ENCODE measurements around the gene INPP5D.

Gene INPP5D

GRCh38 chr2:233083782-233084181 lies 23.6 kb downstream of the INPP5D start:
- TF ChIP-seq GATA2 (IDR thresholded peaks at IDR 0.05; ENCODE audit: low read depth, low read length): no peak

GRCh38 chr2:233084488-233084887 lies 24.3 kb downstream of the INPP5D start:
- TF ChIP-seq GATA3 (IDR thresholded peaks at IDR 0.05; ENCODE audit: low read depth, low read length) (no peak), GATA2 (IDR thresholded peaks at IDR 0.05; ENCODE audit: low read depth, low read length) (no peak)

- TF ChIP-seq GATA3 (IDR thresholded peaks at IDR 0.05; ENCODE audit: low read depth, low read length) (no peak), GATA2 (IDR thresholded peaks at IDR 0.05; ENCODE audit: low read depth, low read length) (no peak)
These were observed 25.1 kb downstream of the INPP5D start for GRCh38 chr2:233085037-233085838.

GRCh38 chr2:233085839-233086150 lies 25.7 kb downstream of the INPP5D start:
- TF ChIP-seq GATA2 (IDR thresholded peaks at IDR 0.05; ENCODE audit: low read depth, low read length): no peak
- TF ChIP-seq GATA3 (IDR thresholded peaks at IDR 0.05; ENCODE audit: low read depth, low read length): no peak

- TF ChIP-seq GATA3 (IDR thresholded peaks at IDR 0.05; ENCODE audit: low read depth, low read length): no peak
- TF ChIP-seq GATA2 (IDR thresholded peaks at IDR 0.05; ENCODE audit: low read depth, low read length): no peak
These were observed 27.6 kb downstream of the INPP5D start for GRCh38 chr2:233087713-233088112.

- TF ChIP-seq GATA2 (IDR thresholded peaks at IDR 0.05; ENCODE audit: low read depth, low read length) (no peak), GATA3 (IDR thresholded peaks at IDR 0.05; ENCODE audit: low read depth, low read length) (no peak)
These were observed 28.8 kb downstream of the INPP5D start for GRCh38 chr2:233088972-233089345.

- TF ChIP-seq GATA3 (IDR thresholded peaks at IDR 0.05; ENCODE audit: low read depth, low read length) (no peak), GATA2 (IDR thresholded peaks at IDR 0.05; ENCODE audit: low read depth, low read length) (no peak)
These were observed 29.7 kb downstream of the INPP5D start for GRCh38 chr2:233089851-233090250.

- TF ChIP-seq GATA3 (IDR thresholded peaks at IDR 0.05; ENCODE audit: low read depth, low read length) (no peak), GATA2 (IDR thresholded peaks at IDR 0.05; ENCODE audit: low read depth, low read length) (no peak)
These were observed 30.7 kb downstream of the INPP5D start for GRCh38 chr2:233090879-233091278.

- TF ChIP-seq GATA2 (IDR thresholded peaks at IDR 0.05; ENCODE audit: low read depth, low read length) (no peak), GATA3 (IDR thresholded peaks at IDR 0.05; ENCODE audit: low read depth, low read length) (no peak)
These were observed 31.6 kb downstream of the INPP5D start for GRCh38 chr2:233091595-233092375.

GRCh38 chr2:233092432-233093165 lies 32.5 kb downstream of the INPP5D start:
- TF ChIP-seq GATA3 (IDR thresholded peaks at IDR 0.05; ENCODE audit: low read depth, low read length) (no peak), GATA2 (IDR thresholded peaks at IDR 0.05; ENCODE audit: low read depth, low read length) (no peak)

- TF ChIP-seq GATA2 (IDR thresholded peaks at IDR 0.05; ENCODE audit: low read depth, low read length) (no peak), GATA3 (IDR thresholded peaks at IDR 0.05; ENCODE audit: low read depth, low read length) (no peak)
These were observed 33.0 kb downstream of the INPP5D start for GRCh38 chr2:233093166-233093448.

- TF ChIP-seq GATA2 (IDR thresholded peaks at IDR 0.05; ENCODE audit: low read depth, low read length): no peak
- TF ChIP-seq GATA3 (IDR thresholded peaks at IDR 0.05; ENCODE audit: low read depth, low read length): no peak
These were observed 33.6 kb downstream of the INPP5D start for GRCh38 chr2:233093721-233094120.

- TF ChIP-seq GATA3 (IDR thresholded peaks at IDR 0.05; ENCODE audit: low read depth, low read length) (no peak), GATA2 (IDR thresholded peaks at IDR 0.05; ENCODE audit: low read depth, low read length) (no peak)
These were observed 34.5 kb downstream of the INPP5D start for GRCh38 chr2:233094614-233095013.

GRCh38 chr2:233096006-233096405 lies 35.9 kb downstream of the INPP5D start:
- TF ChIP-seq GATA2 (IDR thresholded peaks at IDR 0.05; ENCODE audit: low read depth, low read length) (no peak), GATA3 (IDR thresholded peaks at IDR 0.05; ENCODE audit: low read depth, low read length) (no peak)

- TF ChIP-seq GATA3 (IDR thresholded peaks at IDR 0.05; ENCODE audit: low read depth, low read length): no peak
- no peak for TF ChIP-seq GATA2 (IDR thresholded peaks at IDR 0.05; ENCODE audit: low read depth, low read length)
These were observed 38.5 kb downstream of the INPP5D start for GRCh38 chr2:233098618-233099017.

Data from SH-SY5Y (cell line).